ENCODE measurements around the gene SPECC1L. TPM values are rescaled to one million over a fixed set of nuclear protein-coding genes. Genes with fewer than 3 reads are reported as not detected.
"Not testable (repeated sequence)": the region's sequence is repeated elsewhere in the genome, so short reads cannot be mapped to it uniquely, and the experiment has no call there.

Gene SPECC1L
- total RNA-seq, 5 donors from 2014 or later (not counting 1 experiment from before 2014, with no cell fraction given) = 45.3 to 64.0 (median 54.5) TPM

DNA sequence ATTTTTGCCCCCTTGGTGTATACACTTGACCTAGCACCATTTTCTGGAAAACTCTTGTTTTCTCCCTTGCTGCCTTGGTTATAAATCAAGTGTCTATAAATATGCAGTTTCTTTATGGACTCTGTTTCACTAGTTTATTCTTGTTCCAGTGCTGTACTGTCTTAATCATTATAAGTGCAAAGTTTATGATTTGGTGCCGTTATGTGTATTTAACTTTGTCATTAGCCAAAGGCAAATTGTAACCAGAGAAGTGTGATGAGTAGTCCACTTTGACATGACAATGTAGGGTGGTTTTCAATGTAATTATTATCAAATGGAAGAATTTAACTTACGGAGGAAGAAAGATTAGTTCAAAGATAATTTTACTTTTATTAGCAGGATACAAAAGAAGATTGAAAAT, 40.3 kb downstream of the SPECC1L start:
- H3K27ac Mint-ChIP-seq = no peak overlapping the region
- POLR2A ChIA-PET = no interaction called here
- ATAC-seq (replicated peaks in 1 of 4) = no peak

DNA sequence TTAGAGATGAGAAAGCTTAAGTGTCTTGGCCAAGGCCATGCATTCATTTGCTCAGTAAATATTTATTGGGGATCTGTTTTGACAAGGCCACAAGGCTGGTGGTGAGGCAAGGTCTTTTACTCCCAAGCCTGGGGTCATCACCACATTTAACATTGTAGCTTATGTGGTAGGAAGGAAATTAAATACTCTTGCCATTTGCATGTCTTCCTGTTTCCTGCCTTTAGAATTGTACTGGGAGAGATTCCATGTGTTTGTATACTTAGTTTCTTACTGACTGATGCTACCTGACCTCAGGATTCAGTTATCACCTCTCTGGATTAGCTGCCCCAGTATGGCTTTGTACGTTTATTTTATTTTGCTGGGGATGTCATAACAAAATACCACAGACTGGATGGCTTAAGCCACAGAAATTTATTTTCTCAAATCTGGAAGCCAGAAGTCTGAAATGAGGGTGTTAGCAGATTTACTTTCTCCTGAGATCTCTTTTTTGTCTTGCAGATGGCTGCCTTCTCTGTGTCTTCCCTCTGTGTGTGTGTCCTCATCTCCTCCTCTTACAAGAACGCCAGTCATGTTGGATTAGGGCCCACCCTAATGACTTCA, 44.8 kb downstream of the SPECC1L start:
- no peak overlapping the region for H3K4me3 Mint-ChIP-seq
- DNase-seq = no peak
- Histone ChIP-seq H3K4me1 (ENCODE audit: control insufficient read depth in 1 of 2, extremely low read depth in 1 of 2, insufficient read depth in 2 of 2, low read length in 2 of 2) (no peaks in the 10 kb centered on the region), H3K9me3 (no peaks in the 10 kb centered on the region), H3K36me3 (ENCODE audit: control insufficient read depth in 2 of 2, extremely low read depth in 1 of 2, insufficient read depth in 1 of 2, low read length in 1 of 2) (peaks cover 0 to 41% of the 10 kb centered on the region in 2 donors), H3K27ac (ENCODE audit: low read length) (no peak overlapping the region), H3K27me3 (replicated peaks in 1 of 2; ENCODE audit: control insufficient read depth in 2 of 2, extremely low read depth in 1 of 2, insufficient read depth in 2 of 2, low read length in 1 of 2) (no peaks in the 10 kb centered on the region), H3K4me3 (ENCODE audit: control insufficient read depth in 1 of 2, extremely low read depth in 1 of 2, low read length in 1 of 2) (no peak overlapping the region)
- ChIA-PET CTCF (no interaction called here), POLR2A (no interaction called here)
- peak overlapping the region in 1 of 2 donors; percentile 28 for H3K27ac Mint-ChIP-seq
- no peaks in the 10 kb centered on the region for H3K9me3 Mint-ChIP-seq
- H3K4me1 Mint-ChIP-seq = peaks cover 0 to 7% (median 3%) of the 10 kb centered on the region in 3 donors
- ATAC-seq (replicated peaks in 1 of 4) = no peak
- no CpG with 5 or more reads among the region's 2 CpGs for WGBS (ENCODE audit: insufficient coverage)
- H3K36me3 Mint-ChIP-seq = peaks cover 31% of the 10 kb centered on the region
- no peaks in the 10 kb centered on the region for H3K27me3 Mint-ChIP-seq

More for the DNA sequence above, 40.3 kb downstream of the SPECC1L start:
- CTCF ChIA-PET = interaction anchor here in 1 of 2 donors (0.7 kb wide), 1 partner anchor 110 kb away, joined by 4 read pairs; no protein-coding TSS in a partner anchor
- Histone ChIP-seq H3K27ac (ENCODE audit: low read length) (no peak overlapping the region), H3K27me3 (replicated peaks in 1 of 2; ENCODE audit: control insufficient read depth in 2 of 2, extremely low read depth in 1 of 2, insufficient read depth in 2 of 2, low read length in 1 of 2) (no peaks in the 10 kb centered on the region), H3K9me3 (no peaks in the 10 kb centered on the region), H3K4me1 (ENCODE audit: control insufficient read depth in 1 of 2, extremely low read depth in 1 of 2, insufficient read depth in 2 of 2, low read length in 2 of 2) (no peaks in the 10 kb centered on the region), H3K4me3 (ENCODE audit: control insufficient read depth in 1 of 2, extremely low read depth in 1 of 2, low read length in 1 of 2) (no peak overlapping the region), H3K36me3 (ENCODE audit: control insufficient read depth in 2 of 2, extremely low read depth in 1 of 2, insufficient read depth in 1 of 2, low read length in 1 of 2) (peaks cover 5 to 29% of the 10 kb centered on the region in 2 donors)
- DNase-seq = no peak
- no peaks in the 10 kb centered on the region for H3K9me3 Mint-ChIP-seq
- H3K36me3 Mint-ChIP-seq = peaks cover 46% of the 10 kb centered on the region
- peaks cover 10 to 16% (median 13%) of the 10 kb centered on the region in 3 donors for H3K4me1 Mint-ChIP-seq
- 100% methylated on average over 1 of the region's 2 CpGs for WGBS (ENCODE audit: insufficient coverage)
- H3K4me3 Mint-ChIP-seq = no peak overlapping the region
- no peaks in the 10 kb centered on the region for H3K27me3 Mint-ChIP-seq

DNA sequence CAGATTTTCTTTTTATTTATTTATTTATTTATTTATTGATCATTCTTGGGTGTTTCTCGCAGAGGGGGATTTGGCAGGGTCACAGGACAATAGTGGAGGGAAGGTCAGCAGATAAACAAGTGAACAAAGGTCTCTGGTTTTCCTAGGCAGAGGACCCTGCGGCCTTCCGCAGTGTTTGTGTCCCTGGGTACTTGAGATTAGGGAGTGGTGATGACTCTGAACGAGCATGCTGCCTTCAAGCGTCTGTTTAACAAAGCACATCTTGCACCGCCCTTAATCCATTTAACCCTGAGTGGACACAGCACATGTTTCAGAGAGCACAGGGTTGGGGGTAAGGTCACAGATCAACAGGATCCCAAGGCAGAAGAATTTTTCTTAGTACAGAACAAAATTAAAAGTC, 45.6 kb downstream of the SPECC1L start:
- H3K9me3 Mint-ChIP-seq; H3K27ac ChIP-seq (ENCODE audit: low read length); H3K9me3 ChIP-seq; H3K4me3 ChIP-seq (ENCODE audit: control insufficient read depth in 1 of 2, extremely low read depth in 1 of 2, low read length in 1 of 2); H3K4me1 Mint-ChIP-seq; ATAC-seq (replicated peaks in 1 of 4); CTCF ChIA-PET; H3K27me3 Mint-ChIP-seq; DNase-seq; H3K27me3 ChIP-seq (replicated peaks in 1 of 2; ENCODE audit: control insufficient read depth in 2 of 2, extremely low read depth in 1 of 2, insufficient read depth in 2 of 2, low read length in 1 of 2); H3K27ac Mint-ChIP-seq; H3K4me3 Mint-ChIP-seq; H3K4me1 ChIP-seq (ENCODE audit: control insufficient read depth in 1 of 2, extremely low read depth in 1 of 2, insufficient read depth in 2 of 2, low read length in 2 of 2): not testable (repeated sequence)
- H3K36me3 Mint-ChIP-seq = peaks cover 34% of the 10 kb centered on the region
- peaks cover 0 to 45% of the 10 kb centered on the region in 2 donors for H3K36me3 ChIP-seq (ENCODE audit: control insufficient read depth in 2 of 2, extremely low read depth in 1 of 2, insufficient read depth in 1 of 2, low read length in 1 of 2)
- POLR2A ChIA-PET = interaction anchor here in 1 of 2 donors (0.7 kb wide), 1 partner anchor 14 kb away, joined by 3 read pairs; no protein-coding TSS in a partner anchor
- no CpG with 5 or more reads among the region's 6 CpGs for WGBS (ENCODE audit: insufficient coverage)

DNA sequence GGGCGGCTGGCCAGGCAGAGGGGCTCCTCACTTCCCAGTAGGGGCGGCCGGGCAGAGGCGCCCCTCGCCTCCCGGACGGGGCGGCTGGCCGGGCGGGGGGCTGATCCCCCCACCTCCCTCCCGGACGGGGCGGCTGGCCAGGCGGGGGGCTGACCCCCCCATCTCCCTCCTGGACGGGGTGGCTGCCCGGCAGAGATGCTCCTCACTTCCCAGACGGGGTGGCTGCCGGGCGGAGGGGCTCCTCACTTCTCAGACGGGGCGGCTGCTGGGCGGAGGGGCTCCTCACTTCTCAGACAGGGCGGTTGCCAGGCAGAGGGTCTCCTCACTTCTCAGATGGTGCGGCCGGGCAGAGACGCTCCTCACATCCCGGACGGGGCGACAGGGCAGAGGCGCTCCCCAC, 46.9 kb downstream of the SPECC1L start:
- no CpG with 5 or more reads among the region's 30 CpGs for WGBS (ENCODE audit: insufficient coverage)
- peaks cover 41% of the 10 kb centered on the region for H3K36me3 Mint-ChIP-seq
- H3K4me3 ChIP-seq (ENCODE audit: control insufficient read depth in 1 of 2, extremely low read depth in 1 of 2, low read length in 1 of 2); H3K9me3 ChIP-seq; ATAC-seq (replicated peaks in 1 of 4); H3K27me3 Mint-ChIP-seq; DNase-seq; H3K4me1 Mint-ChIP-seq; H3K27ac ChIP-seq (ENCODE audit: low read length); H3K27me3 ChIP-seq (replicated peaks in 1 of 2; ENCODE audit: control insufficient read depth in 2 of 2, extremely low read depth in 1 of 2, insufficient read depth in 2 of 2, low read length in 1 of 2); H3K27ac Mint-ChIP-seq; H3K4me3 Mint-ChIP-seq; H3K4me1 ChIP-seq (ENCODE audit: control insufficient read depth in 1 of 2, extremely low read depth in 1 of 2, insufficient read depth in 2 of 2, low read length in 2 of 2); CTCF ChIA-PET; POLR2A ChIA-PET; H3K9me3 Mint-ChIP-seq: not testable (repeated sequence)
- peaks cover 7 to 58% of the 10 kb centered on the region in 2 donors for H3K36me3 ChIP-seq (ENCODE audit: control insufficient read depth in 2 of 2, extremely low read depth in 1 of 2, insufficient read depth in 1 of 2, low read length in 1 of 2)

DNA sequence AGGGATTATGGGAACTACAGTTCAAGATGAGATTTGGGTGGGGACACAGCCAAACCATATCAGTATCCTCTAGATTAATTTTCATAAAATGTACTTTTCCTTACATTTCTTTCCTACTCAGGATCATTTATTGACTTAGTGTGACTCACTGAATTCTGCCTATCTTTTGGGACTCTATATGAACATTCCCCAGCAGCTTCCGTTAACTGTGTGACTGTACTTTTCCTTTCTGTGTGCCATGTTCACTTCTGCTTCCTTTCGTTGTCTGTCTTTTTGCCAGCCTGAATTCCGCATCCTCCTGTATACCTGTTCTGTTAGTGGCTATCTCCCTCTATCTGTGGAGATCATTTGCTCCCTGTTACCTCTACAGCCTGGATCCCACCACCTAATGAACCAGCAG, 48.8 kb downstream of the SPECC1L start:
- DNase-seq (no peak), ATAC-seq (replicated peaks in 1 of 4) (no peak)
- peaks cover 10 to 50% of the 10 kb centered on the region in 2 donors for H3K36me3 ChIP-seq (ENCODE audit: control insufficient read depth in 2 of 2, extremely low read depth in 1 of 2, insufficient read depth in 1 of 2, low read length in 1 of 2)
- CTCF ChIA-PET = no interaction called here
- no peaks in the 10 kb centered on the region for H3K4me1 ChIP-seq (ENCODE audit: control insufficient read depth in 1 of 2, extremely low read depth in 1 of 2, insufficient read depth in 2 of 2, low read length in 2 of 2)
- H3K27ac Mint-ChIP-seq = peak overlapping the region in 1 of 2 donors; percentile 24
- no peak overlapping the region for H3K27ac ChIP-seq (ENCODE audit: low read length)
- WGBS (ENCODE audit: insufficient coverage) = 100% methylated on average over 1 of the region's 3 CpGs
- no peak overlapping the region for H3K4me3 ChIP-seq (ENCODE audit: control insufficient read depth in 1 of 2, extremely low read depth in 1 of 2, low read length in 1 of 2)
- no peaks in the 10 kb centered on the region for H3K9me3 Mint-ChIP-seq
- POLR2A ChIA-PET = no interaction called here
- peaks cover 5 to 10% (median 9%) of the 10 kb centered on the region in 3 donors for H3K4me1 Mint-ChIP-seq
- peaks cover 40% of the 10 kb centered on the region for H3K36me3 Mint-ChIP-seq
- H3K27me3 ChIP-seq (replicated peaks in 1 of 2; ENCODE audit: control insufficient read depth in 2 of 2, extremely low read depth in 1 of 2, insufficient read depth in 2 of 2, low read length in 1 of 2) = no peaks in the 10 kb centered on the region
- H3K27me3 Mint-ChIP-seq = no peaks in the 10 kb centered on the region
- no peak overlapping the region for H3K4me3 Mint-ChIP-seq
- no peaks in the 10 kb centered on the region for H3K9me3 ChIP-seq

DNA sequence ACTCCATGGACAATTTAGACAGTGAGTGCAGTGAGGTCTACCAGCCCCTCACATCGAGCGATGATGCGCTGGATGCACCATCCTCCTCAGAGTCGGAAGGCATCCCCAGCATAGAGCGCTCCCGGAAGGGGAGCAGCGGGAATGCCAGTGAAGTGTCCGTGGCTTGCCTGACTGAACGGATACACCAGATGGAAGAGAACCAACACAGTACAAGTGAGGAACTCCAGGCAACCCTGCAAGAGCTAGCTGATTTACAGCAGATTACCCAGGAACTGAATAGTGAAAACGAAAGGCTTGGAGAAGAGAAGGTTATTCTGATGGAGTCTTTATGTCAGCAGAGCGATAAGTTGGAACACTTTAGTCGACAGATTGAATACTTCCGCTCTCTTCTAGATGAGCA, 51.4 kb downstream of the SPECC1L start:
- Mint-ChIP-seq H3K9me3 (no peaks in the 10 kb centered on the region), H3K4me1 (peaks cover 18 to 21% (median 20%) of the 10 kb centered on the region in 3 donors), H3K27ac (no peak overlapping the region), H3K27me3 (no peaks in the 10 kb centered on the region), H3K36me3 (peaks cover 32% of the 10 kb centered on the region), H3K4me3 (no peak overlapping the region)
- CTCF ChIA-PET = interaction anchor here in 1 of 2 donors (0.7 kb wide), 1 partner anchor 12 kb away, joined by 3 read pairs; no protein-coding TSS in a partner anchor
- Histone ChIP-seq H3K4me3 (ENCODE audit: control insufficient read depth in 1 of 2, extremely low read depth in 1 of 2, low read length in 1 of 2) (no peak overlapping the region), H3K27ac (ENCODE audit: low read length) (no peak overlapping the region), H3K9me3 (no peaks in the 10 kb centered on the region), H3K27me3 (replicated peaks in 1 of 2; ENCODE audit: control insufficient read depth in 2 of 2, extremely low read depth in 1 of 2, insufficient read depth in 2 of 2, low read length in 1 of 2) (no peaks in the 10 kb centered on the region), H3K36me3 (ENCODE audit: control insufficient read depth in 2 of 2, extremely low read depth in 1 of 2, insufficient read depth in 1 of 2, low read length in 1 of 2) (peaks cover 10 to 43% of the 10 kb centered on the region in 2 donors), H3K4me1 (ENCODE audit: control insufficient read depth in 1 of 2, extremely low read depth in 1 of 2, insufficient read depth in 2 of 2, low read length in 2 of 2) (peaks cover 0 to 2% of the 10 kb centered on the region in 2 experiments)
- DNase-seq = no peak
- WGBS (ENCODE audit: insufficient coverage) = 100% methylated on average over 9 of the region's 13 CpGs
- no peak for ATAC-seq (replicated peaks in 1 of 4)
- POLR2A ChIA-PET = no interaction called here
